GM12872 (cell line): ENCODE results near the gene WDR37.

Experiments
- CTCF ChIP-seq: IDR thresholded peaks from 3 replicates; pipeline ENCODE4 v1.5.1; 2011; ENCODE audit warnings: low read depth, mild to moderate bottlenecking, low read length, moderate library complexity; ENCODE audit not compliant: insufficient read depth

WDR37 gene

GRCh38 chr10:1130995-1131790, 75.0 kb downstream of the WDR37 start:
- TF ChIP-seq CTCF, result no peak

- TF ChIP-seq CTCF, result no peak
Measured at GRCh38 chr10:1132584-1132983, 76.4 kb downstream of the WDR37 start.

- no peak for TF ChIP-seq CTCF
Measured at GRCh38 chr10:1133495-1134045, 77.4 kb downstream of the WDR37 start.

GRCh38 chr10:1134156-1134555, 78.0 kb downstream of the WDR37 start:
- TF ChIP-seq CTCF, result no peak

GRCh38 chr10:1136268-1136667, 80.1 kb downstream of the WDR37 start:
- no peak for TF ChIP-seq CTCF

- TF ChIP-seq CTCF, result no peak
Measured at GRCh38 chr10:1137499-1138163, 81.4 kb downstream of the WDR37 start.

- no peak for TF ChIP-seq CTCF
Measured at GRCh38 chr10:1138529-1138928, 82.3 kb downstream of the WDR37 start.
